ENCODE results near the gene IL3.

Gene IL3

DNA sequence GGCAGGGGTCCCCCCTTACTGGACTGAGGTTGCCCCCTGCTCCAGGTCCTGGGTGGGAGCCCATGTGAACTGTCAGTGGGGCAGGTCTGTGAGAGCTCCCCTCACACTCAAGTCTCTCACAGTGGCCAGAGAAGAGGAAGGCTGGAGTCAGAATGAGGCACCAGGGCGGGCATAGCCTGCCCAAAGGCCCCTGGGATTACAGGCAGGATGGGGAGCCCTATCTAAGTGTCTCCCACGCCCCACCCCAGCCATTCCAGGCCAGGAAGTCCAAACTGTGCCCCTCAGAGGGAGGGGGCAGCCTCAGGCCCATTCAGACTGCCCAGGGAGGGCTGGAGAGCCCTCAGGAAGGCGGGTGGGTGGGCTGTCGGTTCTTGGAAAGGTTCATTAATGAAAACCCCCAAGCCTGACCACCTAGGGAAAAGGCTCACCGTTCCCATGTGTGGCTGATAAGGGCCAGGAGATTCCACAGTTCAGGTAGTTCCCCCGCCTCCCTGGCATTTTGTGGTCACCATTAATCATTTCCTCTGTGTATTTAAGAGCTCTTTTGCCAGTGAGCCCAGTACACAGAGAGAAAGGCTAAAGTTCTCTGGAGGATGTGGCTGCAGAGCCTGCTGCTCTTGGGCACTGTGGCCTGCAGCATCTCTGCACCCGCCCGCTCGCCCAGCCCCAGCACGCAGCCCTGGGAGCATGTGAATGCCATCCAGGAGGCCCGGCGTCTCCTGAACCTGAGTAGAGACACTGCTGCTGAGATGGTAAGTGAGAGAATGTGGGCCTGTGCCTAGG, 13.0 kb downstream of the IL3 start, which contains the start of gene CSF2:
Gene CSF2 (plus strand): TSS at position 559 of the 783 bp plus-strand sequence. CDS start 35 bp downstream, at position 594.
- no peak for DNase-seq

- no peak for DNase-seq
These were observed 13.8 kb downstream of the IL3 start for GRCh38 chr5:132074091-132074771.

DNA sequence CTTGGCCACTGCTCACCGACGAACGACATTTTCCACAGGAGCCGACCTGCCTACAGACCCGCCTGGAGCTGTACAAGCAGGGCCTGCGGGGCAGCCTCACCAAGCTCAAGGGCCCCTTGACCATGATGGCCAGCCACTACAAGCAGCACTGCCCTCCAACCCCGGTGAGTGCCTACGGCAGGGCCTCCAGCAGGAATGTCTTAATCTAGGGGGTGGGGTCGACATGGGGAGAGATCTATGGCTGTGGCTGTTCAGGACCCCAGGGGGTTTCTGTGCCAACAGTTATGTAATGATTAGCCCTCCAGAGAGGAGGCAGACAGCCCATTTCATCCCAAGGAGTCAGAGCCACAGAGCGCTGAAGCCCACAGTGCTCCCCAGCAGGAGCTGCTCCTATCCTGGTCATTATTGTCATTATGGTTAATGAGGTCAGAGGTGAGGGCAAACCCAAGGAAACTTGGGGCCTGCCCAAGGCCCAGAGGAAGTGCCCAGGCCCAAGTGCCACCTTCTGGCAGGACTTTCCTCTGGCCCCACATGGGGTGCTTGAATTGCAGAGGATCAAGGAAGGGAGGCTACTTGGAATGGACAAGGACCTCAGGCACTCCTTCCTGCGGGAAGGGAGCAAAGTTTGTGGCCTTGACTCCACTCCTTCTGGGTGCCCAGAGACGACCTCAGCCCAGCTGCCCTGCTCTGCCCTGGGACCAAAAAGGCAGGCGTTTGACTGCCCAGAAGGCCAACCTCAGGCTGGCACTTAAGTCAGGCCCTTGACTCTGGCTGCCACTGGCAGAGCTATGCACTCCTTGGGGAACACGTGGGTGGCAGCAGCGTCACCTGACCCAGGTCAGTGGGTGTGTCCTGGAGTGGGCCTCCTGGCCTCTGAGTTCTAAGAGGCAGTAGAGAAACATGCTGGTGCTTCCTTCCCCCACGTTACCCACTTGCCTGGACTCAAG, 14.6 kb downstream of the IL3 start:
- no peak for DNase-seq

- DNase-seq: no peak
These were observed 15.2 kb downstream of the IL3 start for GRCh38 chr5:132075719-132076077.

GRCh38 chr5:132076202-132076830, 15.9 kb downstream of the IL3 start:
- DNase-seq: no peak

- no peak for DNase-seq
These were observed 16.5 kb downstream of the IL3 start for GRCh38 chr5:132076983-132077382.

GRCh38 chr5:132079081-132079480, 18.6 kb downstream of the IL3 start:
- no peak for DNase-seq

DNA sequence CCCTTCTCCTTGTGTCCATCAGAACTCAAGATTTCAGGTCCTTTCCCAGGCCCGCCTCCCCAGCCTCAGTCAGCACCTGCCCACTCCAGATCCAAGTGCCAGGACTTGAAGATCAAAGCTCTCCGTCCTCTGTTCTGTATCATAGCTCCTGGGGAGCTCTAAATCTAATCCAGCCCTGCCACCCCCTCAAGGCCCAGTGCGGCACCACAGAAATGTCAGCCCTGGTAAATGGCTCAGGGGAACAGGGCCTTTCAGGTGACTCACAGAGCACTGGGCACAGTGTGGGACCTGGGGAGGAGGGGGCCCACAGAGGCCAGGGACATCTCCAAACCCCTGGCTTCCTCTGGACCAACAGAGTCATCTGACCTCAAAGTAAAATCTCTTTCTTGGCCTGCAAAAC, 19.2 kb downstream of the IL3 start:
- no peak for DNase-seq

GRCh38 chr5:132080595-132080994, 20.1 kb downstream of the IL3 start:
- no peak for DNase-seq

DNA sequence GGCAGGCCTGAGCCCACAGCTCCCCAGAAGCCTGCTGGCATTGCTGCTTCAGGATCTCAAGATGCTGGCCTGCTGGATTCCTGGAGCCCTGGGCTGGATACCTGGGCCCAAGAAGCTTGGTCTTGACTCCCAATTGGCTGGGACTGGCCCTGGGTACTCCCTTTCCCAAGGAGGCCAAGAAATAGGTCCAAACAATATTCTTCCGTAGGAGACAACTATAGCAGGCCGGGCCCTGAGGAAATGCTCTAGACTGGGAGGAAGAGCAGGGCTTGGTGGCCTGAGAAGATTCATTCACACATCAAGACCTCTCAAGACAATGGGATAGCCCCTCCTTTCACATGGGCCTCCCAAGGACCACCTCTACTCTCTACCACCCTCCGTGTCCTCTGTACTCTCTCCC, 21.0 kb downstream of the IL3 start:
- no peak for DNase-seq

DNA sequence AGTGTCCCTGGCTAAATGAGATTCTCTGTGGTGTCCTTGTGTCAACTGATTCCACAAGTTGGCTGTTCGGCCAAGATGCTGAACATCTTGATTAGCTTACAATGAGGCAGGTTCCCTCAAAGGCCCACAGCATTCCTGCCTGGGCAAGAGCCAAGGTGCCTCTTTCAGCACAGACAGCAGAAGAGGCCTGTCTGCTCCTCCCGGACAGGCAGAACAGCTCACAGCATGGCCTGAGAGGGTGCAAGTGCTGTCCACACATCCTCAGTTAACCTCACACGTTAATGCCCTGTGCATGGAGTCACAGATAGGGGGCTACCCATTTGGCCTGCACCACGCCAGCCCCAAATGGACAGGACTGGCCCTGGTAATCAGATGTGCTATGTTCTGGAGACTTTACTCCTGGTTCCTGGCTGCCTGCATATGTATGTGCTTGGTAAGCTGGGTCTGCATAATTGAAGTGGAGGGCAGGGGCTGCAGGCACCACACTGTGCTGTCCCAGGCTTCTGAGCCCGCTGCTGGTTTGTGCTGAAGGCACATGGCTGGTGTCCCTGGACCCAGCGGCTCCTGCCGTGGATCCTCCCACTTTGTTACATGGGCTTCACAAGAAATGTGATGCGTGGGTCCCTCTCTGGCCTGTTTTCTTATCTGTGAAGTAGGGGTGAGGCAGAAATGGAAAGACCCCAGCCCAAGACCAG, 22.0 kb downstream of the IL3 start:
- no peak for DNase-seq

GRCh38 chr5:132083071-132083678, 22.7 kb downstream of the IL3 start:
- no peak for DNase-seq

DNA sequence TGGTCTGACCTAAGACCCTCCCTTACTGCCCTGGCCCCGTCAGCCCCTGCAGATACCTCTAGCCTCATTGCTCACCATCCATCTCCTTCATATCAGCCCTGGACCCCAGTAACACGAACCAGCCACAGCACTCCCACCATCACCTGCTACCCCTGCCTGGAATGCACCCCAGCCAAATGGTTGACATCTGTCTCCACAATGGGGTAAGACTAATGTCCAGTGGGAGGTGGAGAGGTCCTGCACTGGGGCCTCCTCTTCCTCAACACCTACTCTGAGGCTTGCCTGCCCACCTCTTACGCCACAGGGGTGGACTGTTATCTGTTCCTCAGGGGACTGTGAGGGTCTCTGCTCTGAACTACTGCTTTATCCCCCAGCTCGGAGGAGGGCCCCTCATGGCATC, 25.2 kb downstream of the IL3 start:
- no peak for DNase-seq

- DNase-seq: peak; percentile 73
These were observed 25.9 kb downstream of the IL3 start for GRCh38 chr5:132086277-132086794.

- no peak for DNase-seq
These were observed 26.7 kb downstream of the IL3 start for GRCh38 chr5:132087176-132087575.

DNA sequence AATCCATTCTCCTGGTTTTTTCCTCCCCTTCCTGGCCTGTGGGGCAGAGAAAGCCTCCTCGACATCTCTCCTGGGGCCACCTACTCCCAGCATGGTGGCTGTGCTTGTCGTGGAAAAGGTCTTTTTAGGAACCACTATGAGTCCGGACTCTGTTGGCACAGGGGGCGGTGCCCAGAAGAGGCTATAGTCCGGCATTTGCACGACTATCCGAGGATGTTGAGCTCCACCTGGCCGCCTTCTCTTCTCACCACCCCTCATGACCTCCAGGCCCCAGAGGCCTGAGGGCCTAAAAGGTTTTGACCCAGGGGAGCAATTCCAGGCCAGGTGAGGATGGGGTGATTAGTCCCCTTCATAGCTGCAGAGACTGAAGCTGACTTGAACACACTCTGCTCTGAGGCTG, 27.2 kb downstream of the IL3 start:
- no peak for DNase-seq

- no peak for DNase-seq
These were observed 28.9 kb downstream of the IL3 start for GRCh38 chr5:132089363-132089762.

GRCh38 chr5:132090107-132090506, 29.7 kb downstream of the IL3 start:
- no peak for DNase-seq

- DNase-seq: no peak
These were observed 32.8 kb downstream of the IL3 start for GRCh38 chr5:132093271-132093670.

- peak; percentile 84 for DNase-seq
These were observed 34.1 kb downstream of the IL3 start for GRCh38 chr5:132094393-132095076.

DNA sequence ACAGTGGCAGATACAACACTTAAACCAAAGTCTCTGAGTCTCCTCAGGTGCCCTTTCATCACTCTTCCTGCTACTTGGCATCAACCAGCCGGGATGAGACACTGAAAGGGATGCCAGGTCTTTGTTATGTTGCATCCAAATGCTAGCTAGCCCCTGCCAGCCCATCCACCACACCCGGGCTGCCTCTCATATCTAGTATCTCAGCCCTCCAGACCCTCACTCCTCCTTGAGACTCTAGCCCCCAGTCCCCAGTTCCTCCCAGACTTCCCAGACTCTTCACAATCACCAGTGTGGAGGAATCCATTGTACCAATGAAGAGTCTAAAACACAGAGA, 34.6 kb downstream of the IL3 start:
- DNase-seq: no peak
